H9 (cell line): ENCODE results near the gene VWA3A. TPM values are rescaled to one million over a fixed set of nuclear protein-coding genes. Genes with fewer than 3 reads are reported as not detected.

Experiments
- DNase-seq: peaks from one replicate; pipeline ENCODE4 v3.0.0-alpha.2; 2017
- H2AFZ ChIP-seq: one replicate; pipeline ENCODE4 v1.6.1; 2013; ENCODE audit warnings: mild to moderate bottlenecking, low read length, control low read depth, moderate library complexity
- H2AK5ac ChIP-seq: 2 replicates; pipeline ENCODE4 v1.6.1; 2013; ENCODE audit warnings: low read length, control low read depth, mixed read lengths; ENCODE audit not compliant: insufficient read length
- H2BK120ac ChIP-seq: one replicate; pipeline ENCODE4 v1.6.1; 2013; ENCODE audit warnings: low read depth, mild to moderate bottlenecking, low read length, control low read depth, inconsistent platforms; ENCODE audit not compliant: poor library complexity, severe bottlenecking
- H2BK12ac ChIP-seq: 2 replicates; pipeline ENCODE4 v1.6.1; 2013; ENCODE audit warnings: low read length, control low read depth, mixed read lengths, low read depth; ENCODE audit not compliant: insufficient read length
- H2BK15ac ChIP-seq: 2 replicates; pipeline ENCODE4 v1.6.1; 2013; ENCODE audit warnings: low read depth, low read length, control low read depth
- H2BK20ac ChIP-seq: one replicate; pipeline ENCODE4 v1.6.1; 2013; ENCODE audit warnings: low read depth, mild to moderate bottlenecking, low read length, control low read depth, inconsistent platforms; ENCODE audit not compliant: poor library complexity, severe bottlenecking
- H2BK5ac ChIP-seq: 2 replicates; pipeline ENCODE4 v1.6.1; 2013; ENCODE audit warnings: low read length, control low read depth, mixed read lengths; ENCODE audit not compliant: insufficient read length
- H3K14ac ChIP-seq: 2 replicates; pipeline ENCODE4 v1.6.1; 2013; ENCODE audit warnings: low read length, control low read depth; ENCODE audit not compliant: insufficient read depth
- H3K18ac ChIP-seq: 2 replicates; pipeline ENCODE4 v1.6.1; 2013; ENCODE audit warnings: low read depth, mild to moderate bottlenecking, mixed read lengths, low read length, control low read depth; ENCODE audit not compliant: insufficient read length
- H3K23ac ChIP-seq: 2 replicates; pipeline ENCODE4 v1.6.1; 2013; ENCODE audit warnings: low read length, control low read depth, mixed read lengths, low read depth; ENCODE audit not compliant: insufficient read length
- H3K23me2 ChIP-seq: 2 replicates; pipeline ENCODE4 v1.6.1; 2013; ENCODE audit warnings: low read depth, mild to moderate bottlenecking, mixed read lengths, low read length, control low read depth; ENCODE audit not compliant: insufficient read length, poor library complexity, severe bottlenecking
- H3K27ac ChIP-seq: 2 replicates; pipeline ENCODE4 v1.5.1; 2013; ENCODE audit warnings: low read length, control low read depth, mixed read lengths, low read depth; ENCODE audit not compliant: insufficient read length
- H3K27me3 ChIP-seq: 2 replicates; pipeline ENCODE4 v1.6.1; 2013; ENCODE audit warnings: low read length, control low read depth, inconsistent platforms; ENCODE audit not compliant: insufficient read depth
- H3K4ac ChIP-seq: 2 replicates; pipeline ENCODE4 v1.6.1; 2013; ENCODE audit warnings: low read depth, mild to moderate bottlenecking, control low read depth, inconsistent platforms, low read length, moderate library complexity
- H3K4me1 ChIP-seq: 2 replicates; pipeline ENCODE4 v1.6.1; 2013; ENCODE audit warnings: low read length, control low read depth, inconsistent platforms; ENCODE audit not compliant: insufficient read depth
- H3K4me2 ChIP-seq: 2 replicates; pipeline ENCODE4 v1.6.1; 2013; ENCODE audit warnings: low read length, control low read depth, mixed read lengths; ENCODE audit not compliant: insufficient read length, insufficient read depth
- H3K56ac ChIP-seq: 2 replicates; pipeline ENCODE4 v1.6.1; 2013; ENCODE audit warnings: low read depth, mild to moderate bottlenecking, mixed read lengths, low read length, control low read depth; ENCODE audit not compliant: insufficient read length
- H3K79me1 ChIP-seq: 2 replicates; pipeline ENCODE4 v1.6.1; 2013; ENCODE audit warnings: low read depth, mild to moderate bottlenecking, moderate library complexity, low read length, control low read depth, inconsistent platforms; ENCODE audit not compliant: insufficient read depth, poor library complexity, severe bottlenecking
- H3K79me2 ChIP-seq: 2 replicates; pipeline ENCODE4 v1.6.1; 2013; ENCODE audit warnings: low read length, control low read depth, inconsistent platforms; ENCODE audit not compliant: insufficient read depth
- H3K9ac ChIP-seq: 2 replicates; pipeline ENCODE4 v1.6.1; 2013; ENCODE audit warnings: low read length, control low read depth, mixed read lengths; ENCODE audit not compliant: insufficient read length; ENCODE audit errors: extremely low read depth
- H3K9me3 ChIP-seq: one replicate; pipeline ENCODE4 v1.6.1; 2013; ENCODE audit warnings: low read depth, low read length, inconsistent platforms; ENCODE audit not compliant: control insufficient read depth
- H3T11ph ChIP-seq: one replicate; pipeline ENCODE4 v1.6.1; 2013; ENCODE audit warnings: mild to moderate bottlenecking, low read length, control low read depth, inconsistent platforms
- H4K20me1 ChIP-seq: one replicate; pipeline ENCODE4 v1.6.1; 2013; ENCODE audit not compliant: control insufficient read depth, insufficient read length, insufficient read depth
- H4K5ac ChIP-seq: 2 replicates; pipeline ENCODE4 v1.6.1; 2013; ENCODE audit warnings: low read depth, mild to moderate bottlenecking, mixed read lengths, low read length, control low read depth; ENCODE audit not compliant: insufficient read length
- H4K8ac ChIP-seq: replicated peaks from 2 replicates; pipeline ENCODE4 v1.6.1; 2013; ENCODE audit warnings: low read length, control low read depth, mixed read lengths, low read depth; ENCODE audit not compliant: insufficient read length
- H4K91ac ChIP-seq: 2 replicates; pipeline ENCODE4 v1.6.1; 2013; ENCODE audit warnings: low read depth, mild to moderate bottlenecking, moderate library complexity, mixed read lengths, low read length, control low read depth; ENCODE audit not compliant: insufficient read length
- H3K27ac Mint-ChIP-seq, 3 experiments: 2 replicates in 2 of 3; 3 replicates in 1 of 3; pipeline ENCODE4 v1.8.0; 2020 to 2021; ENCODE audit warnings: mixed read lengths in 3 of 3, mild to moderate bottlenecking in 1 of 3, moderate library complexity in 1 of 3
- H3K27me3 Mint-ChIP-seq: 2 replicates; pipeline ENCODE4 v1.8.0; 2021; ENCODE audit warnings: low read depth, mild to moderate bottlenecking, moderate library complexity, mixed read lengths
- H3K36me3 Mint-ChIP-seq, 3 experiments: 2 replicates in 2 of 3; 3 replicates in 1 of 3; pipeline ENCODE4 v1.8.0; 2020 to 2021; ENCODE audit warnings: low read depth in 3 of 3, mixed read lengths in 3 of 3; ENCODE audit not compliant: insufficient read depth in 1 of 3
- H3K4me1 Mint-ChIP-seq, 2 experiments: 2 replicates each; pipeline ENCODE4 v1.8.0; 2020; ENCODE audit warnings: mixed read lengths in 2 of 2
- H3K4me3 Mint-ChIP-seq, 2 experiments: 2 replicates in 1 of 2; 3 replicates in 1 of 2; pipeline ENCODE4 v1.8.0; 2020 to 2021; ENCODE audit warnings: mild to moderate bottlenecking in 2 of 2, mixed read lengths in 2 of 2, moderate library complexity in 1 of 2
- H3K9me3 Mint-ChIP-seq, 2 experiments: 2 replicates in 1 of 2; 3 replicates in 1 of 2; pipeline ENCODE4 v1.8.0; 2020; ENCODE audit warnings: mild to moderate bottlenecking in 2 of 2, mixed read lengths in 2 of 2, moderate library complexity in 1 of 2
- CTCF ChIP-seq: fragments of 200-600 bp; sonication (generic); conservative IDR thresholded peaks from 3 replicates; pipeline ENCODE4 v1.8.0; 2021; ENCODE audit warnings: antibody characterized with exemption, mild to moderate bottlenecking
- WGBS: extraction: QIAGEN DNeasy Blood & Tissue Kit; methylation state at CpG from one replicate; pipeline ENCODE4 v1.1.7; 2013; ENCODE audit warnings: missing lambda C conversion rate, low lambda C conversion rate, mixed read lengths; ENCODE audit not compliant: insufficient read length; ENCODE audit errors: extremely low coverage; 5-methylcytosine and 5-hydroxymethylcytosine counted together
- total RNA-seq: library from RNA; stranded (reverse); gene quantifications from 2 replicates; pipeline ENCODE4 v1.2.1, GENCODE V29; 2021

VWA3A gene
- total RNA-seq, 1 experiment from 2014 or later = not detected

GRCh38 chr16:22075776-22076175 is 16.6 kb upstream of the VWA3A start:
- H3T11ph ChIP-seq = no peak overlapping the region
- H3K27me3 ChIP-seq = no peaks in the 10 kb centered on the region
- no peaks in the 10 kb centered on the region for H3K23me2 ChIP-seq
- no peak overlapping the region for H2BK20ac ChIP-seq
- H4K8ac ChIP-seq = no peak overlapping the region
- TF ChIP-seq CTCF = no peak
- Mint-ChIP-seq H3K27ac (no peak overlapping the region), H3K36me3 (no peaks in the 10 kb centered on the region; a peak in 1 of 7 replicates), H3K27me3 (no peaks in the 10 kb centered on the region), H3K9me3 (no peaks in the 10 kb centered on the region), H3K4me3 (no peak overlapping the region), H3K4me1 (0 out of 4 replicates have a peak, but pooled peaks cover 0 to 2% of the 10 kb centered on the region in 2 experiments)
- H2BK5ac ChIP-seq = no peak overlapping the region
- no peak overlapping the region for H3K23ac ChIP-seq
- no peak overlapping the region for H3K4me2 ChIP-seq
- H3K4me1 ChIP-seq = no peaks in the 10 kb centered on the region
- no peak overlapping the region for H3K4ac ChIP-seq
- H3K79me1 ChIP-seq = no peaks in the 10 kb centered on the region
- H3K56ac ChIP-seq = no peak overlapping the region
- DNase-seq = no peak
- H4K5ac ChIP-seq = no peak overlapping the region
- no peaks in the 10 kb centered on the region for H3K9me3 ChIP-seq
- H3K9ac ChIP-seq = no peak overlapping the region
- no peak overlapping the region for H2BK12ac ChIP-seq
- H3K79me2 ChIP-seq = no peaks in the 10 kb centered on the region
- H3K18ac ChIP-seq = no peak overlapping the region
- H3K27ac ChIP-seq = no peak overlapping the region
- no peak overlapping the region for H2BK15ac ChIP-seq
- no peaks in the 10 kb centered on the region for H4K20me1 ChIP-seq
- H2AK5ac ChIP-seq = no peak overlapping the region
- no peak overlapping the region for H4K91ac ChIP-seq
- no peak overlapping the region for H3K14ac ChIP-seq
- no CpG with 5 or more reads among the region's 1 CpG for WGBS
- H2BK120ac ChIP-seq = no peak overlapping the region
- H2AFZ ChIP-seq = no peak overlapping the region
